ENCODE results near the gene ACTL6B.
"Not testable (repeated sequence)": the region's sequence is repeated elsewhere in the genome, so short reads cannot be mapped to it uniquely, and the experiment has no call there.

- not testable (repeated sequence) for TF ChIP-seq CTCF (IDR thresholded peaks at IDR 0.05; ENCODE audit: control extremely low read depth in 1 of 3, insufficient read depth in 1 of 3, low read depth in 1 of 3, low read length in 3 of 3); HDAC2 (IDR thresholded peaks at IDR 0.05; ENCODE audit: borderline replicate concordance in 1 of 2, low read depth in 2 of 2, low read length in 2 of 2); MAX (IDR thresholded peaks at IDR 0.05); JUN (IDR thresholded peaks at IDR 0.05; ENCODE audit: low read depth, low read length); CEBPB (IDR thresholded peaks at IDR 0.05; ENCODE audit: low read depth, low read length); POLR2A (IDR thresholded peaks at IDR 0.05; ENCODE audit: control extremely low read depth in 1 of 2, low read depth in 2 of 2, low read length in 2 of 2); EZH2 (IDR thresholded peaks at IDR 0.05; ENCODE audit: low read depth, low read length, severe bottlenecking); EP300 (IDR thresholded peaks at IDR 0.05; ENCODE audit: borderline replicate concordance in 1 of 2, low read depth in 2 of 2, low read length in 2 of 2); BRCA1 (IDR thresholded peaks at IDR 0.05; ENCODE audit: low read depth, low read length); POLR2AphosphoS5 (IDR thresholded peaks at IDR 0.05; ENCODE audit: low read depth, low read length); GABPA (IDR thresholded peaks at IDR 0.05; ENCODE audit: borderline replicate concordance, insufficient read depth, low read length); TEAD4 (IDR thresholded peaks at IDR 0.05; ENCODE audit: low read depth, low read length); YY1 (IDR thresholded peaks at IDR 0.05; ENCODE audit: low read depth, low read length)
These were observed 44.8 kb upstream of the ACTL6B start for GRCh38 chr7:100701089-100701488.

All from H1 (cell line).